Muscle layer of colon (tissue), 2 donors: ENCODE measurements around the gene SLC22A17.

Experiments
- H3K27ac ChIP-seq: one replicate; pipeline ENCODE4 v1.7.0; 2013; ENCODE audit warnings: low read depth, mild to moderate bottlenecking, low read length, moderate library complexity
- H3K27me3 ChIP-seq, 2 donors: one replicate each; pipeline ENCODE4 v1.7.0; 2013; ENCODE audit warnings: low read length in 2 of 2, mild to moderate bottlenecking in 2 of 2; ENCODE audit not compliant: insufficient read depth in 2 of 2, control insufficient read depth in 1 of 2
- H3K36me3 ChIP-seq: one replicate; pipeline ENCODE4 v1.7.0; 2013; ENCODE audit warnings: mild to moderate bottlenecking, low read length; ENCODE audit not compliant: insufficient read depth
- H3K4me1 ChIP-seq: one replicate; pipeline ENCODE4 v1.7.0; 2013; ENCODE audit warnings: mild to moderate bottlenecking, low read length; ENCODE audit not compliant: insufficient read depth
- H3K4me3 ChIP-seq, 2 donors: one replicate each; pipeline ENCODE4 v1.7.0; 2013; ENCODE audit warnings: low read length in 2 of 2, low read depth in 1 of 2, mild to moderate bottlenecking in 1 of 2, moderate library complexity in 1 of 2
- H3K9ac ChIP-seq: one replicate; pipeline ENCODE4 v1.7.0; 2013; ENCODE audit warnings: low read length
- H3K9me3 ChIP-seq: one replicate; pipeline ENCODE4 v1.7.0; 2013; ENCODE audit warnings: mild to moderate bottlenecking, low read length
- donor health status: abdominal sarcoma.
- donor health status: Adenocarcinoma of cecum.

Gene SLC22A17

DNA sequence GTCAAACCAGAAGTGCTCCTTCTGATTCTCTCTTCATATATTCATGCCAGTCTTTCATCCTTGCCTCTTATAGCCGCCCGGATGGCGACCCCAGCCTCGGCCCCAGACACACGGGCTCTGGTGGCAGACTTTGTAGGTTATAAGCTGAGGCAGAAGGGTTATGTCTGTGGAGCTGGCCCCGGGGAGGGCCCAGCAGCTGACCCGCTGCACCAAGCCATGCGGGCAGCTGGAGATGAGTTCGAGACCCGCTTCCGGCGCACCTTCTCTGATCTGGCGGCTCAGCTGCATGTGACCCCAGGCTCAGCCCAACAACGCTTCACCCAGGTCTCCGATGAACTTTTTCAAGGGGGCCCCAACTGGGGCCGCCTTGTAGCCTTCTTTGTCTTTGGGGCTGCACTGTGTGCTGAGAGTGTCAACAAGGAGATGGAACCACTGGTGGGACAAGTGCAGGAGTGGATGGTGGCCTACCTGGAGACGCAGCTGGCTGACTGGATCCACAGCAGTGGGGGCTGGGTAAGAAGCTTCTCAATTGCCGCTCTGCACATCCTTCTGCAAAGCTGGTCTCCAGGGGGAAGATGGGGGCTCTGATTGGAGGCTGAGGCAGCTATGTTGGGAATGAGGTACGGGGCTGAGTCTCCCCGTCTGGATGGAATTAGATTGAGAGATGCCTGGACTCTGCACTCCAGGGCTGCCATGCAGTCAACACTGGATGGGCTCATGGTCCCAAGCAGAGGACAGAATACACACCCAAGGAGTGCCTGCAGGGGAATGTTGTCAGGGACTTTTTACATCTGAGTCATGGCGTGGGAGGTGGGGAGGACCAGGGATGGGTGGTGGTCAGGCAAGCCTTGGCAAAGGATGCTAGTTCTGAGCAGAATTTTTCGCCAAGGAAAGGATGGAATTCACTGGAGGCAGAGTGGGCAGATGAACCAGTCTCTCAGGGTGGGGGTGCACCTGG, 44.7 kb downstream of the SLC22A17 start:
- Histone ChIP-seq H3K27ac (peak overlapping the region; percentile 92), H3K4me1 (peaks cover 35% of the 10 kb centered on the region), H3K9ac (peak overlapping the region; percentile 87), H3K36me3 (peaks cover 37% of the 10 kb centered on the region), H3K27me3 (no peaks in the 10 kb centered on the region), H3K4me3 (peak overlapping the region; percentile 90 to 95), H3K9me3 (no peaks in the 10 kb centered on the region)

DNA sequence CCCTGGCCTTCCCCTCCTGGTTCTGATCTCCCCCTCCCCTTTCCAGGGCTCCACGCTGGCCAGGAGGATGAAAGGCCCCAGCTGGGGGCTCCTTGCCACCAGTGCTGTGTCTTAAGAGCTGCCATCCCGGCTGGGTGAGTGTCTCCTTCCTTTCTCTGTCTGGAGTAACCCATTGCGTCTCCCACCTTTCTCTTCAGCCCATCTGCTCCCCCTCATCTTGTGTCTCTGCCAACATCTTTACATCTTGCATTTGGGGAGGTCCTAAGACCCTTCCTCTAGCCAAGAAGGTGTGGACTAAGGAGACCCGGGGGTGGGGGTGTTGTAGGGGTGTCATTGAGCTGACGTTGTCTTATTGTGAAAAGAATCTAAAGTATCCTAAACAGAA, 45.5 kb downstream of the SLC22A17 start:
- peak overlapping the region; percentile 92 for H3K27ac ChIP-seq
- H3K9ac ChIP-seq = peak overlapping the region; percentile 87
- H3K27me3 ChIP-seq = no peaks in the 10 kb centered on the region
- H3K4me3 ChIP-seq = peak overlapping the region; percentile 90 to 95
- H3K36me3 ChIP-seq = peaks cover 37% of the 10 kb centered on the region
- peaks cover 35% of the 10 kb centered on the region for H3K4me1 ChIP-seq
- no peaks in the 10 kb centered on the region for H3K9me3 ChIP-seq

DNA sequence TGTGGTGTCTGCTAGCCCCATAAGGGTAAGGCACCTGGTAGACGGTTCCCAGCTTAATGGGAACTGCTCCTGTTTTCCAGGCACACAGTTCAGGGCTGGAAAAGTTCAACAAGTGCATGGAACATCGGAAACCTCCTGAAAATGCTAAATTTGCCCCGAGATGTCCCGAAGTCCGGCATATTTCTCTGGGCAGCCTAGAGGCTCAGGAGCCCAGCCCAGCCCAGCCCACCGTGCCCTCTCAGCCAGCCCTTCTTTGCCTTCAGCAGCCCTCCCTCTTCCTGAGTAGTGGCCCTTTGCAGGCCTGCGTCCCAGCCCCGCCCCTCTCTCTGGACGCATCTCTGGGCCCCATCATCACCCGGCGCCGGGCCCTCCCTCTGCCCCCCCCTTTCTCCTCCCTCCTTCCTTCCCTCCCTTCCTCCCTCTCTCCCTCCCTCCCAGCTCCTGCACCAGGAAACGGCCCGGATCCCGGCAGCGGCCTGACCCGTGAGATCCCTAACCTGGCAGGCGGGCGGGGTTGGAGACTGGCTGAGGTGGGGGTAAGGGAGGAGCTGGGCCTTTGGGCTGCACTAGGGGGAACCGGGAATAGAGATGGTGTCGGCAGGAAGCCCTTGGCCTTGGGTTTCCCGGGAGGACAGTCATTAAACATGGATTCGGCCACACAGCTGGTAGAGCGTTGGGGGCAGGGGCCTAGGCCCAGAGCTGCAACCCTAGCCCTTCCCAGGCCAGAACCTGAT, 46.1 kb downstream of the SLC22A17 start, which contains the start of gene BCL2L2:
BCL2L2 (plus strand) TSS at position 422 of the 734 bp plus-strand sequence. CDS start 935 bp downstream, outside the sequence.
- peak within 1 kb of the TSS; percentile 92 for H3K27ac ChIP-seq
- H3K36me3 ChIP-seq = peaks cover 33% of the 10 kb centered on the region
- H3K9ac ChIP-seq = peak within 1 kb of the TSS; percentile 87
- H3K27me3 ChIP-seq = no peaks in the 10 kb centered on the region
- peaks cover 35% of the 10 kb centered on the region for H3K4me1 ChIP-seq
- H3K4me3 ChIP-seq = peak within 1 kb of the TSS; percentile 90 to 95
- H3K9me3 ChIP-seq = no peaks in the 10 kb centered on the region

DNA sequence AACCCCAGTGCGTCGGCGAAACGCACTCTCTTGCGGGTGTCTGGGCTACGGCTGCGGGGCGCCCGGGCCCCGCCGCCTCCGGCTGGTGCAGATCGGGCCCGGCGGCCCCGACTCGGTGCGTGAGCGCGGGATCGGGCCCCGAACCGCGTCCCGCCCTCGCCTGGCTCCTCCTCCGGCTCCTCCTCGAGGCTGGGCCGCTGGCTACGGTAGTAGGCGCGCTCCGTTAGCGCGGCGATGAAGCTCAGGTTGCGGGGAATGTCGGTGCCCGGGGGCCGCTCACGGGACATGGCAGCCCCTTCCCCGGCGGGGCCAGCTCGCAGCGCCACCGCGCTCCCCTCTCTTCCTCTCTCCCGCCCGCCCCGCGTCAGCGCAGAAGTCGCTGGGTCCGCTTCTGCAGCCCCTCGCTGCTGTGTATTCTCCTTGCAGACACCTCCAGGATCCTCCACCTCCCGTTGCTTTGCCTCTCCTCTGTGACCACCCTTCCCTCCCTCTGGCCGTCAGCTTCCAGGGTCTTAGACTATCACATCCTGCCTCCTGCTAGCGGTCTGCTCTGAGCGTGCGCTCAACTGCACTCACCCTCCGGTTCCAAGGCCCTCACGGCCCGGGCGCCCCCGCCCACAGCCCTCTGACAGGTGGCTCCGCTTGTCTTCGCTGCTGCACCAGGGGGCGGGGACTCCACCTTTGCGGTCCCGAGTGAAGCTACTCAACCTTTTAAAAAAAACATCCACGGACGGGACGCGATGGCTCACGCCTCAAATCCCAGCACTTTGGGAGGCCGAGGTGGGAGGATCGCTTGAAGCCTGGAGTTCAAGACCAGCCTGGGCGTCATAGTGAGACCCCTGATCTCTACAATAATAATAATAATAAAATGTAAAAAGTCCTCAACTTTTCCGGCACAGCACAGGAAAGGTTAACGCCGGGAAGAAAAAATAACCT, 50.1 kb downstream of the SLC22A17 start, which contains the start of gene PPP1R3E:
PPP1R3E (minus strand) TSS at position 570 of the 936 bp plus-strand sequence; CDS start at position 287, 283 bp downstream.
- Histone ChIP-seq H3K9me3 (no peaks in the 10 kb centered on the region), H3K36me3 (peaks cover 4% of the 10 kb centered on the region), H3K4me1 (peaks cover 27% of the 10 kb centered on the region), H3K9ac (peak within 1 kb of the TSS; percentile 64), H3K4me3 (peak within 1 kb of the TSS; percentile 70 to 82), H3K27me3 (no peaks in the 10 kb centered on the region), H3K27ac (peak within 1 kb of the TSS; percentile 91)

DNA sequence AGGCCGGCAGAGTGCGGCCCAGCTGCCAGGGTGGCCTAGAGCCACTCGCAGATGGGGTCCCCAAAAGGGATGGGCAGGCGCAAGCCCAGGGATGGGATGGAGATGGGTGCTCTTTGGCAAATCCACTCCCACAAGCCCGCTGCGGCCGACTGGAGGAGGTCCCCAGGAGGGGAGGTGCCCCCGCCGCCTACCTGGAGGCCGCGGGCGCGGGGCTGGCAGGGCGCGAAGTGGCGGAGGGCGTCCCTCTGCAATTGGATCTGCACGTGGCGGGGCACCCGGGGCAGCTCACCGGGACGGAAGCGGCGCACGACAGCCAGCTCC, 50.8 kb downstream of the SLC22A17 start:
- no peaks in the 10 kb centered on the region for H3K27me3 ChIP-seq
- no peaks in the 10 kb centered on the region for H3K9me3 ChIP-seq
- H3K27ac ChIP-seq = peak overlapping the region; percentile 91
- H3K9ac ChIP-seq = peak overlapping the region; percentile 64
- peaks cover 11% of the 10 kb centered on the region for H3K36me3 ChIP-seq
- peak overlapping the region; percentile 70 to 82 for H3K4me3 ChIP-seq
- peaks cover 21% of the 10 kb centered on the region for H3K4me1 ChIP-seq

DNA sequence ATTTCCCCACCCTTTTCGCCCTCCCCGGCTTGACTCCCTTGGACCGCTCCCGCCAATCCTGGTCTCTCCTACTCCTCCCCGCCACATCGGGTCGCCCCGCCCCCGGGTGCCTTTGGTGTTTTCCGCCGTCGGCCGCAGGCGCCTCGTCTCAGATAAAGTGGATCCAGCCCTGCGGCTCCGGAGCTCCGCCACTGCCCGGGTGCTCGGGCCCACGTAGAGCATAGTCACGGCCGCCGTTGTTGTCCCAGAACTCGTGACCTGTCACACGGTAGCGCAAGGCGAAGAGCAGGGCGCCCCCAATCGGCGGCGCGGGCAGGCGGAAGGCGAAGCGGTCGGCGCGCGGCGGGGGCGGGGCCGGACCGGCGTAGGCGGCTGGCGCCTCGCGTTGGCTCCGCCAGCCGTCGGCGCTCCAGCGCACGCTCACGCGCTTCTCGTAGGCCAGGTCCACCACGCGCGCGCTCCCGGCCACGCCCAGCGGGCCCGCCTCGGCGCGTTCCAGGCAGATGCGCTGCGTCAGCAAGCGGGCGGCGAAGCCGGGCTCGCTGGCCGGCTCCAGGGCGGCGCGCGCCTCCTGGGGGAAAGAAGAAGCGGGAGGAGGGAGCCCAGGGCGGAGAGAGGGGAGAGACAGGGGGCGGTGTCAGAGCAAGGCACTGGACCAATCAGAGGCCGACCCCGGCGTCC, 51.3 kb downstream of the SLC22A17 start:
- H3K4me3 ChIP-seq = peak overlapping the region; percentile 70 to 82
- H3K27me3 ChIP-seq = no peaks in the 10 kb centered on the region
- peaks cover 15% of the 10 kb centered on the region for H3K36me3 ChIP-seq
- H3K9ac ChIP-seq = no peak overlapping the region
- peak overlapping the region; percentile 91 for H3K27ac ChIP-seq
- no peaks in the 10 kb centered on the region for H3K9me3 ChIP-seq
- peaks cover 21% of the 10 kb centered on the region for H3K4me1 ChIP-seq

DNA sequence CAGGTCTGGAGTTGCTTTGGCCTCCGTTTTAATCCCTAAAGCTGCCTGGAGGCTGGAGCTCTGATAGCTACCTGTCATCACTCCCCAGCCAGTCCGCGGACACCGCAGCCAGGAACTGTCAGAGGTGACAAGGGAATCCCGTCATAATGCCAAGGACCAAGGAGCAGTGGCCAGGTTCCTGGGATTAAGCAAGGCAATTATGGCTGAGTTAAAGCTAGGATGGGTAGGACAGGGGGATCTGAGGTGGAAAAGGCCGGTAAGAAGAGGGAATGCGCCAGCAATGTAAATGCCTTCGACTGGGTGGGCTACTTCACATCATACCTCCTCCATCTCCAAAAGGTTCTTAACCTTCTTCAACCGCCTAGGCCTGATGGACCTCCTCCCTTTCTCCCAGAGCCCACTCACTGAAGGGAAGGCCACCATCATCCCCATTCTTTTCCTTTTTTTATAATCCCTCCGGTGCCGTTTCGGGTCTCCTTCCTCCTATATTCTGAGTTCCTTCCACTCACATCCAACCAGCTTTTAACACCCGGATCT, 51.9 kb downstream of the SLC22A17 start:
- H3K9me3 ChIP-seq = no peaks in the 10 kb centered on the region
- H3K4me3 ChIP-seq = peak overlapping the region; percentile 53 to 77
- peaks cover 15% of the 10 kb centered on the region for H3K36me3 ChIP-seq
- no peaks in the 10 kb centered on the region for H3K27me3 ChIP-seq
- H3K4me1 ChIP-seq = peaks cover 15% of the 10 kb centered on the region
- H3K9ac ChIP-seq = peak overlapping the region; percentile 98
- peak overlapping the region; percentile 88 for H3K27ac ChIP-seq

DNA sequence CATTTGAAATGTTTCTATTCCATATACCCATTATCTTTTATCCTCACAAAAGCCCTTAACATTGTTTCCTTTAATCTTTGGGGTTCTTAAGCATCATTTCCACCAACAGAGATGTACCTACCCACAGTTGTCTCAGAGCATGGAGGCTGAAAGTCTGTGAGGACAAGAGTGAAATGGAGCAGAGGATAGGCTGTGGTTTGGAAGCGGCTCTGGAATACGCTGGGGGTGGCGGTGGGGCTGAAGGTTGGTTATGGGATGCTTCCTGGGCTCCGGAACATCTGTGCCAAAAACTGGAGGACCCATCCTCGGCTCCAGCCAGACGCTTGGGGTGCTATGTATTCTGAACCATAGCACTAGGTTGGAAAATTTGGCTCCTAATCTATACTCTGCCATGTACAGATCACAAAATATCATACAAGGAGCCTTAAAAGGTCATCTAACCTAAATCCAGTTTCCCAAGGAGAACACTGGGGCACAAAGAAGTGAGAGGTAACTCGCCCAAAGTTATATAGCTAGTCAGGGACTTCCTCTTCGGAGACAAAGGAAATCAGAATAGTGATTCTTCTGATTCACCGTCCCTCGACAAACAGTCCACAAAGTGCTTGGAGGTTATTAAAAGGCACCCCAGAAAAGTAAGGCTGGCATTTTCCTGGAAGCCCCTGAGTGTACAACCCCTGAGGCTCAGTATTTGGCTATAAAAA, 52.6 kb downstream of the SLC22A17 start:
- Histone ChIP-seq H3K9ac (peak overlapping the region; percentile 98), H3K9me3 (no peaks in the 10 kb centered on the region), H3K4me3 (peak overlapping the region; percentile 53 to 77), H3K36me3 (peaks cover 15% of the 10 kb centered on the region), H3K27ac (peak overlapping the region; percentile 88), H3K4me1 (peaks cover 16% of the 10 kb centered on the region), H3K27me3 (no peaks in the 10 kb centered on the region)

DNA sequence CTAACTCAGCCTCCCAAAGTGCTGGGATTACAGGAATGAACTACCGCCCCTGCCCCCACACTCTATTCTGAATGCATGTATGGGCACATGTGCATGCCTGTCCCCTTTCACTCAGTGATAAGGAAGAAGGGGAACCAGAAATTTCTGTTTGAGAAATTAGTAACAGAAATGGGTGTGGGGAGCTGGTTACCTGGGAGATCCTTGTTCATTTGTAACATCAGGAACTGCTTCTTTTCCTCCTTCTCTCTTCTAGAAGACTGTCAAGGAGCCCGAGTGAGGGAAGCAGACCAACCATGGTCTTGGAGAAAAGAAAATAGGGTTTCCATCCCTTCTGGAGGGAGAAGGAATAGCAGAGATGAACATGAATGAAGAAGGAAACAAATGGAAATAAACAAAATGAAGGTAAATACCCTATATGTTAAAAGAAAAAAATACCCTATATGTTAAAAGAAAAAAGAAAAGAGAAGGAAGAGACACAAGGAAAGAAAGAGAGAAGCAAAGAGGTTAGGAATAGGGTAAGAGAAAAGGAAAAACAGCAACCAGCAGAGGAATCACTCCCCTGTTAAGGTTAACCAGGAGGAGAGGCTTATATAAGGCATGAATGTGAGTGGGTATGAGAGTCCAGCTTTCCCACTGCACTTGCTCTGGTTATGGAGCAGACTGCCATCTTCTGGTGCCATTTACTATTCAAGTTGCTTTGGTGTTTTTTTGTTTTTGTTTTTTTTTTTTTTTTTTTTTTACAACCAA, 53.3 kb downstream of the SLC22A17 start:
- Histone ChIP-seq H3K27me3 (no peaks in the 10 kb centered on the region), H3K9ac (no peak overlapping the region), H3K4me3 (no peak overlapping the region), H3K36me3 (peaks cover 15% of the 10 kb centered on the region), H3K4me1 (peaks cover 19% of the 10 kb centered on the region), H3K9me3 (no peaks in the 10 kb centered on the region), H3K27ac (peak overlapping the region; percentile 10)
